ENCODE measurements around the gene ERBIN. TPM values are rescaled to one million over a fixed set of nuclear protein-coding genes. Genes with fewer than 3 reads are reported as not detected.

Gene ERBIN
- total RNA-seq, 1 donor from 2014 or later, result 78.1 TPM

GRCh38 chr5:66015196-66015960, 89.0 kb downstream of the ERBIN start:
- no peak for TF ChIP-seq CTCF (IDR thresholded peaks at IDR 0.05)
- DNase-seq (ENCODE audit: extremely low spot score, unreplicated experiment), result no peak
- Mint-ChIP-seq H3K27me3 (ENCODE audit: unreplicated experiment) (no peaks in the 10 kb centered on the region), H3K4me1 (ENCODE audit: unreplicated experiment) (peaks cover 9% of the 10 kb centered on the region), H3K27ac (ENCODE audit: unreplicated experiment) (no peak overlapping the region), H3K36me3 (ENCODE audit: unreplicated experiment) (peaks cover 25% of the 10 kb centered on the region), H3K9me3 (ENCODE audit: unreplicated experiment) (no peaks in the 10 kb centered on the region), H3K4me3 (ENCODE audit: unreplicated experiment) (no peak overlapping the region)

GRCh38 chr5:66021585-66021984, 95.2 kb downstream of the ERBIN start:
- Mint-ChIP-seq H3K27ac (ENCODE audit: unreplicated experiment) (no peak overlapping the region), H3K4me1 (ENCODE audit: unreplicated experiment) (no peaks in the 10 kb centered on the region), H3K27me3 (ENCODE audit: unreplicated experiment) (no peaks in the 10 kb centered on the region), H3K36me3 (ENCODE audit: unreplicated experiment) (peaks cover 27% of the 10 kb centered on the region), H3K4me3 (ENCODE audit: unreplicated experiment) (no peak overlapping the region), H3K9me3 (ENCODE audit: unreplicated experiment) (no peaks in the 10 kb centered on the region)
- no peak for DNase-seq (ENCODE audit: extremely low spot score, unreplicated experiment)
- no peak for TF ChIP-seq CTCF (IDR thresholded peaks at IDR 0.05)

GRCh38 chr5:66039296-66039695, 112.9 kb downstream of the ERBIN start:
- no peak for TF ChIP-seq CTCF (IDR thresholded peaks at IDR 0.05)
- Mint-ChIP-seq H3K4me3 (ENCODE audit: unreplicated experiment) (no peak overlapping the region), H3K36me3 (ENCODE audit: unreplicated experiment) (peaks cover 27% of the 10 kb centered on the region)

GRCh38 chr5:66039701-66040100, 113.3 kb downstream of the ERBIN start:
- H3K36me3 Mint-ChIP-seq (ENCODE audit: unreplicated experiment), result peaks cover 31% of the 10 kb centered on the region
- DNase-seq (ENCODE audit: extremely low spot score, unreplicated experiment), result no peak
- H3K27me3 Mint-ChIP-seq (ENCODE audit: unreplicated experiment), result no peaks in the 10 kb centered on the region
- H3K27ac Mint-ChIP-seq (ENCODE audit: unreplicated experiment), result no peak overlapping the region
- no peak for TF ChIP-seq CTCF (IDR thresholded peaks at IDR 0.05)
- H3K4me1 Mint-ChIP-seq (ENCODE audit: unreplicated experiment), result peaks cover 29% of the 10 kb centered on the region
- H3K9me3 Mint-ChIP-seq (ENCODE audit: unreplicated experiment), result no peaks in the 10 kb centered on the region
- no peak overlapping the region for H3K4me3 Mint-ChIP-seq (ENCODE audit: unreplicated experiment)

More at GRCh38 chr5:66039296-66039695, 112.9 kb downstream of the ERBIN start:
- H3K9me3 Mint-ChIP-seq (ENCODE audit: unreplicated experiment), result no peaks in the 10 kb centered on the region
- no peak for DNase-seq (ENCODE audit: extremely low spot score, unreplicated experiment)
- H3K27me3 Mint-ChIP-seq (ENCODE audit: unreplicated experiment), result no peaks in the 10 kb centered on the region
- peaks cover 29% of the 10 kb centered on the region for H3K4me1 Mint-ChIP-seq (ENCODE audit: unreplicated experiment)
- no peak overlapping the region for H3K27ac Mint-ChIP-seq (ENCODE audit: unreplicated experiment)

GRCh38 chr5:66041627-66042026, 115.3 kb downstream of the ERBIN start:
- H3K4me1 Mint-ChIP-seq (ENCODE audit: unreplicated experiment), result peaks cover 29% of the 10 kb centered on the region
- H3K4me3 Mint-ChIP-seq (ENCODE audit: unreplicated experiment), result no peak overlapping the region
- no peak for DNase-seq (ENCODE audit: extremely low spot score, unreplicated experiment)
- no peaks in the 10 kb centered on the region for H3K9me3 Mint-ChIP-seq (ENCODE audit: unreplicated experiment)
- H3K27me3 Mint-ChIP-seq (ENCODE audit: unreplicated experiment), result no peaks in the 10 kb centered on the region
- no peak for TF ChIP-seq CTCF (IDR thresholded peaks at IDR 0.05)
- peaks cover 37% of the 10 kb centered on the region for H3K36me3 Mint-ChIP-seq (ENCODE audit: unreplicated experiment)
- H3K27ac Mint-ChIP-seq (ENCODE audit: unreplicated experiment), result peak overlapping the region; percentile 3
